Measurements from ENCODE around the gene CYP46A1. TPM values are rescaled to one million over a fixed set of nuclear protein-coding genes. Genes with fewer than 3 reads are reported as not detected.

Gene CYP46A1
- total RNA-seq, 1 donor from 2014 or later = 3.0 TPM

- intact Hi-C loops (cut with micrococcal nuclease) = no loop called here
- no peak for ATAC-seq
- no peak for DNase-seq
These were observed 16.3 kb downstream of the CYP46A1 start for GRCh38 chr14:99700379-99700778.

- intact Hi-C loops (cut with micrococcal nuclease) = no loop called here
- DNase-seq (no peak), ATAC-seq (no peak)
These were observed 17.2 kb downstream of the CYP46A1 start for GRCh38 chr14:99701260-99701659.

GRCh38 chr14:99702115-99702514 lies 18.0 kb downstream of the CYP46A1 start:
- intact Hi-C loops (cut with micrococcal nuclease) = no loop called here
- DNase-seq (no peak), ATAC-seq (no peak)

GRCh38 chr14:99703381-99703780 lies 19.3 kb downstream of the CYP46A1 start:
- ATAC-seq (no peak), DNase-seq (no peak)
- intact Hi-C loops (cut with micrococcal nuclease) = no loop called here

- no peak for DNase-seq
- intact Hi-C loops (cut with micrococcal nuclease) = no loop called here
- ATAC-seq = no peak
These were observed 19.9 kb downstream of the CYP46A1 start for GRCh38 chr14:99704037-99704436.

GRCh38 chr14:99706107-99706900 lies 22.2 kb downstream of the CYP46A1 start:
- intact Hi-C loops (cut with micrococcal nuclease) = no loop called here
- ATAC-seq (no peak), DNase-seq (no peak)

- ATAC-seq = no peak
- DNase-seq = no peak
- intact Hi-C loops (cut with micrococcal nuclease) = no loop called here
These were observed 23.3 kb downstream of the CYP46A1 start for GRCh38 chr14:99707420-99707819.

- DNase-seq = no peak
- intact Hi-C loops (cut with micrococcal nuclease) = no loop called here
These were observed 23.8 kb downstream of the CYP46A1 start for GRCh38 chr14:99707921-99708320.

GRCh38 chr14:99708449-99708848 lies 24.4 kb downstream of the CYP46A1 start:
- intact Hi-C loops (cut with micrococcal nuclease) = no loop called here
- ATAC-seq (no peak), DNase-seq (no peak)

More at GRCh38 chr14:99707921-99708320, 23.8 kb downstream of the CYP46A1 start:
- ATAC-seq = no peak

- intact Hi-C loops (cut with micrococcal nuclease) = no loop called here
- DNase-seq (no peak), ATAC-seq (no peak)
These were observed 29.9 kb downstream of the CYP46A1 start for GRCh38 chr14:99713972-99714371.

- intact Hi-C loops (cut with micrococcal nuclease) = no loop called here
- DNase-seq = no peak
These were observed 31.3 kb downstream of the CYP46A1 start for GRCh38 chr14:99715266-99716000.

GRCh38 chr14:99716091-99716849 lies 32.2 kb downstream of the CYP46A1 start:
- ATAC-seq = no peak
- intact Hi-C loops (cut with micrococcal nuclease) = no loop called here
- DNase-seq = no peak

More at GRCh38 chr14:99715266-99716000, 31.3 kb downstream of the CYP46A1 start:
- no peak for ATAC-seq

- intact Hi-C loops (cut with micrococcal nuclease) = no loop called here
- no peak for ATAC-seq
- no peak for DNase-seq
These were observed 33.0 kb downstream of the CYP46A1 start for GRCh38 chr14:99716850-99717681.

- ATAC-seq (no peak), DNase-seq (no peak)
- intact Hi-C loops (cut with micrococcal nuclease) = no loop called here
These were observed 33.5 kb downstream of the CYP46A1 start for GRCh38 chr14:99717682-99718013.

GRCh38 chr14:99718031-99718810 lies 34.1 kb downstream of the CYP46A1 start:
- no peak for DNase-seq
- intact Hi-C loops (cut with micrococcal nuclease) = no loop called here
- ATAC-seq = no peak

GRCh38 chr14:99718811-99719192 lies 34.7 kb downstream of the CYP46A1 start:
- ATAC-seq (no peak), DNase-seq (no peak)
- intact Hi-C loops (cut with micrococcal nuclease) = no loop called here

GRCh38 chr14:99720941-99721791 lies 37.1 kb downstream of the CYP46A1 start:
- DNase-seq (no peak), ATAC-seq (no peak)
- intact Hi-C loops (cut with micrococcal nuclease) = no loop called here

All from left ventricle myocardium superior (tissue), 1 donor.